ENCODE results near the gene TBC1D8.

TBC1D8 gene

DNA sequence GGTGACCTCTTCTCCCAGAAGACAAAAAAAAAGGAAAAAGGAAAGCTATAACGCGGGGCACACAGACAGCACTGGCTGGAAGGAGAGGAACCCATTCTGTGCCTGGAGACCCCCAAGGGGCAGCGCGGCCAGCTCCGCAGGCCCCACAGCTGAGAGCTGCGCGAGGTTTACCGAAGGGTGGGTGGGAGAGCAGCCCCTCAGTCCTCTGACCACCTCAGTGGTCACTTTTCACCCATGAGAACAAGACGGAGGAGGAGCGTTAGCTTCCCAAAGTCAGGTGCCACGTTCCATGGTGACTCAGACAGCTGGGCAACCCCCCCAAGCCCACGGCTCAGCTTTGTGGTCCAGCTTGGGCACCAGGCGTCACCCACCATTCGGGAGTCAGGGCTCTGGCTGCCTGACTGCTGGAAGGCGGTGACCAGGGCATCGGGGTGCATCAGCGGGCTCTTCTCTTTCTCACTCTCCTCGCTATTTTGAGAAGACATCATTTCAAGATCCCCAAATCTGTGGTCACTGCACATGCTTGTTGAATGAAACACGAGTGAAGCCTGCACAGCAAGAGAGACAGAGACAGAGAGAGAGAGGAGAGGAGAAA lies 113.9 kb downstream of the TBC1D8 start:
- no peak for TF ChIP-seq ZFX (IDR thresholded peaks at IDR 0.05; ENCODE audit: borderline replicate concordance)
- TF ChIP-seq, protein P1, sequence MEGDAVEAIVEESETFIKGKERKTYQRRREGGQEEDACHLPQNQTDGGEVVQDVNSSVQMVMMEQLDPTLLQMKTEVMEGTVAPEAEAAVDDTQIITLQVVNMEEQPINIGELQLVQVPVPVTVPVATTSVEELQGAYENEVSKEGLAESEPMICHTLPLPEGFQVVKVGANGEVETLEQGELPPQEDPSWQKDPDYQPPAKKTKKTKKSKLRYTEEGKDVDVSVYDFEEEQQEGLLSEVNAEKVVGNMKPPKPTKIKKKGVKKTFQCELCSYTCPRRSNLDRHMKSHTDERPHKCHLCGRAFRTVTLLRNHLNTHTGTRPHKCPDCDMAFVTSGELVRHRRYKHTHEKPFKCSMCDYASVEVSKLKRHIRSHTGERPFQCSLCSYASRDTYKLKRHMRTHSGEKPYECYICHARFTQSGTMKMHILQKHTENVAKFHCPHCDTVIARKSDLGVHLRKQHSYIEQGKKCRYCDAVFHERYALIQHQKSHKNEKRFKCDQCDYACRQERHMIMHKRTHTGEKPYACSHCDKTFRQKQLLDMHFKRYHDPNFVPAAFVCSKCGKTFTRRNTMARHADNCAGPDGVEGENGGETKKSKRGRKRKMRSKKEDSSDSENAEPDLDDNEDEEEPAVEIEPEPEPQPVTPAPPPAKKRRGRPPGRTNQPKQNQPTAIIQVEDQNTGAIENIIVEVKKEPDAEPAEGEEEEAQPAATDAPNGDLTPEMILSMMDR (IDR thresholded peaks at IDR 0.05) = no peak
- H3K27ac ChIP-seq = no peak overlapping the region

DNA sequence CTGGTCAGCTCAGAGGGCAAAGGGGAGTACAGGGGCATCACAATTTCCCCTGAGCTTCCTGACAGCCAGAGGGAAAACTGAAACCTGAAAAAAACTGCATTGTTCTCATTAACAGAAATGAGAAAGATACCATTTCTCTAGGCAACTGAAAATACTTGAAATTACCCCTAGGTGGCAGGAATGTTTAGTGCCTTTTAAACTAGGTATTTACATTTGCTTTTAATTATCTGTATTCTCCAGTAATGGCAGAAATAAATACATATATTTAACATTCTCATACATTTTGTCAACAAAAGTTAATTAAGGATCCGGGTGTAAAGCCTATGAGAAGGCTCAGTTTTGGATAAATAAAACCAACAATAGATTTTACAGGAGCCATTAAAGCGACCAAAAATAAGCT lies 114.6 kb downstream of the TBC1D8 start:
- TF ChIP-seq, protein P1 (IDR thresholded peaks at IDR 0.05) = peak; percentile 75
- TF ChIP-seq ZFX (IDR thresholded peaks at IDR 0.05; ENCODE audit: borderline replicate concordance) = no peak
- no peak overlapping the region for H3K27ac ChIP-seq

DNA sequence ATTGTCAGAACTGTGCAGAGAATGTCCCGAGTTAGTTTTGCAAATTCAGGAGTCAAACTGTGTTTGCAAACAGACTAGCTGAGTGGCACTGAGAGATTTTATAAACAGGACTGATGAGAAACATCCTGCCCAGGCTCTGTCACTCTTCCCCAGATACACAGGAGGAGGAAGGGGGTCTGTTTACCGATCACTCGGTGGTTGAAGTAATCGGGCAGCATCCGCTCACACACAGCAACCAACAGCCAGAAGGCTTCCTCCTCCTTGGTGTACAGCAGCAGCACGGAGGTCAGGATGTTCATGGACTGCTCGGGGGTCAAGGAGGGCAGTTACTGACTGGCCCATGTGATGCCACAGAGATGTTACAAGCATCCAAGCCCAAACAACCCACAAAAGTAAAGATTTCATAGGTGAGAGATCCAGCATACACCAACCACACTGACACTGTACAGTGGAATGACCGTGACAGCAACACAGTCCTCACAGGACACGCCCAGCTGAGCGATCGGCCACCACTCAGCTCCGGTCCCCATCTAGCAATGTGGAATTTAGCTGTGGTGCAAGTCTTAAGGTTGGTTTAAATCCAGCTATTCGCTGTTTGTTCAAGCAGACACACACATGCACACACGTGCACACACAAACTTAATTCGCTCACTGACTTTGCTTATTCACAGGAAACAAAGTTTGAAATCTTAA lies 119.0 kb downstream of the TBC1D8 start:
- TF ChIP-seq, protein P1 (IDR thresholded peaks at IDR 0.05) = no peak
- no peak for TF ChIP-seq ZFX (IDR thresholded peaks at IDR 0.05; ENCODE audit: borderline replicate concordance)
- no peak overlapping the region for H3K27ac ChIP-seq

DNA sequence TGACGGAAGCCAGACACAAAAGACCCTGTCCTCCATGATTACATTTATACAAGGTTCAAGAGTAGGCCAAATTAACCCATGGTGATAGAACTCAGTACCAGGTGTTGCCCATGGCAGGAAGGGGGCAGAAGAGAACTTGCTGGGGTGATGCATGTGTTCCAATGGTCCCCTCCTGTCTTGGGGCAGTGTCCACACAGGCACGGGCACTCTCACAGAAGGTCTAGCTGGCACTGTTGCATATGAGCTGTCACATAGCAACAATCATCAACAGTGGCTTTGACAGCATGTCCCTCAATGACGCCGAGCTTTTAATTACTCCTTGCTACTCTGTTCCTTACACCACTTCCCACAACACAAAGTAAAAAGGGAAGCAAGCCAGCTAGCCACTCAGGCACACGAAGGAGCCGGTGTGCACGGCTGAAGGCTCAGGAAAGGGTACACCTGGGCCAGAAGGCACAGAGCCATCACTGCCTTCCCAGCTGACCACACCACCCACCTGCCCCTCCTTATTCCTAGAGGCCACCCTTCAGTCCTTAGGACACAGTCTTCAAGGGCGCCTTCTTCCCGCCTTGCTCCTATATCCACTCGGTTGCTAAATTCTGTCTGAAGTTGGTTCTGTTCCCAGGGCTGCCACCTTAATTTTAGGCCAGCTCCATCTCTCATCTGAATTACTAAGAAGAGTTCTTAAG lies 120.2 kb downstream of the TBC1D8 start:
- H3K27ac ChIP-seq = no peak overlapping the region
- no peak for TF ChIP-seq ZFX (IDR thresholded peaks at IDR 0.05; ENCODE audit: borderline replicate concordance)
- TF ChIP-seq, protein P1 (IDR thresholded peaks at IDR 0.05) = no peak; the same call in 1 of the 2 replicates

DNA sequence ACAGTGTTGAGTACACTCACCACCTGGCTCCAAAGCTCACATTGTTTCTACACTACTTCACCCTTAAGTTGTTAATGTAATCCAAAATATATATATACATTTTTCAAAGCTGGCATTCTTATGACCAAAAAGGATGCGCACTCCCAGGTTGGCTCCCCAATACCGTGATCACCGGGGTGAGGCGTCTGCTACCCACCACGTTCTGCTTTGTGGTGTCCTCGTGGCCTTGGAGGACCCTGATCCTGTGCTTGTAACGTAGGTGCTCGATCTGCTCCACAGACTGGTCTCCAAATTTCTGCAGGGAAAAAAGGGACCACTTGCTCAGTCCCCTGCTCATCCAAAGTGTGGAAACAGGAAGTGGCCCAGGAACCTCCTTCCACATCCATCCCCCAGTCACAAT lies 123.3 kb downstream of the TBC1D8 start:
- no peak overlapping the region for H3K27ac ChIP-seq

DNA sequence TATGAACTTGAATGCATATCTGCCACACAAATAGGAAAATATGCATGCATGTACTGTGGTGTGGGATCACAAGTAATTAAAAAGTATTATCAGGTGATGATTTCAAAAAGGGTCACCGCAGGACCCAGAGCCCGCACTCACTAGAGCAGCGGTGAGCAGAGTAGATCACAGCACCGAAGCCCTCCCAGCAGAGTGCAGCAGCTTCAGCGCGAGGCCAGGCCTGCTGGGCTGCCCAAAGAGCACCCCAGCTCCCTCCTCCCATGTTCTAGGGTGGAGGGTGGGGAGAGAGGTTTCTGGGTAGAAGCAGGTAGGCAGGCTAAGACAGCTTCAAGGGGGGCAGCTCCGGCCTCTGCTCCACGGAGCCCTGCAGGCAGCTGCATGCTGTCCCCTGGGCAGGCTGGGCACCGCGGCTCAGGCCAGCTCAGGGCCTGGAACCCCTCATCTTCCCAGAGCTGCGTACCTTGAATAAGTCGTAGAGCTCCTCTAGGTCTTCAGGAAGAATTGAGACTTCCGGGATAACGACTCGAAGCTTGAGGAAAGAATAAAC lies 124.2 kb downstream of the TBC1D8 start:
- no peak for TF ChIP-seq ZFX (IDR thresholded peaks at IDR 0.05; ENCODE audit: borderline replicate concordance)
- TF ChIP-seq, protein P1 (IDR thresholded peaks at IDR 0.05) = no peak
- H3K27ac ChIP-seq = peak overlapping the region; percentile 31; the same call in 1 of the 2 replicates

More for the DNA sequence above, 123.3 kb downstream of the TBC1D8 start:
- TF ChIP-seq ZFX (IDR thresholded peaks at IDR 0.05; ENCODE audit: borderline replicate concordance) = no peak
- TF ChIP-seq, protein P1 (IDR thresholded peaks at IDR 0.05) = no peak
